GM19023 (cell line): ENCODE measurements around the gene OGDHL.
"Not testable (repeated sequence)": the region's sequence is repeated elsewhere in the genome, so short reads cannot be mapped to it uniquely, and the experiment has no call there.

Experiments used
- ATAC-seq: cut with Tn5 transposase; IDR thresholded peaks from one replicate; pipeline ENCODE4 v1.9.1; 2021; ENCODE audit warnings: mild to moderate bottlenecking, moderate library complexity; ENCODE audit not compliant: unreplicated experiment

OGDHL gene

GRCh38 chr10:49740346-49741107 is 21.6 kb downstream of the OGDHL start:
- ATAC-seq, result no peak

- no peak for ATAC-seq
Observed at GRCh38 chr10:49739426-49739825, 22.7 kb downstream of the OGDHL start.

- no peak for ATAC-seq
Observed at GRCh38 chr10:49738616-49739360, 23.3 kb downstream of the OGDHL start.

GRCh38 chr10:49737474-49738201 is 24.5 kb downstream of the OGDHL start:
- no peak for ATAC-seq

GRCh38 chr10:49736564-49737113 is 25.5 kb downstream of the OGDHL start:
- ATAC-seq, result no peak

- ATAC-seq, result no peak
Observed at GRCh38 chr10:49735848-49736563, 26.1 kb downstream of the OGDHL start.

- ATAC-seq, result no peak
Observed at GRCh38 chr10:49735161-49735560, 27.0 kb downstream of the OGDHL start.

GRCh38 chr10:49734676-49735075 is 27.4 kb downstream of the OGDHL start:
- no peak for ATAC-seq

- ATAC-seq, result no peak
Observed at GRCh38 chr10:49733866-49734265, 28.3 kb downstream of the OGDHL start.

- ATAC-seq, result no peak
Observed at GRCh38 chr10:49726593-49726992, 35.5 kb downstream of the OGDHL start.

- ATAC-seq, result not testable (repeated sequence)
Observed at GRCh38 chr10:49715157-49715556, 47.0 kb downstream of the OGDHL start.

GRCh38 chr10:49713266-49713665 is 48.9 kb downstream of the OGDHL start:
- no peak for ATAC-seq

- ATAC-seq, result no peak
Observed at GRCh38 chr10:49711481-49711880, 50.6 kb downstream of the OGDHL start.

GRCh38 chr10:49710966-49711365 is 51.2 kb downstream of the OGDHL start:
- no peak for ATAC-seq

- no peak for ATAC-seq
Observed at GRCh38 chr10:49709934-49710333, 52.2 kb downstream of the OGDHL start.

- ATAC-seq, result no peak
Observed at GRCh38 chr10:49707585-49707984, 54.5 kb downstream of the OGDHL start.

GRCh38 chr10:49700997-49701396 is 61.1 kb downstream of the OGDHL start:
- ATAC-seq, result no peak

GRCh38 chr10:49700211-49700610 is 61.9 kb downstream of the OGDHL start:
- ATAC-seq, result no peak

GRCh38 chr10:49698679-49699078 is 63.4 kb downstream of the OGDHL start:
- ATAC-seq, result no peak

- ATAC-seq, result no peak
Observed at GRCh38 chr10:49696311-49696710, 65.8 kb downstream of the OGDHL start.

GRCh38 chr10:49694466-49694865 is 67.7 kb downstream of the OGDHL start:
- ATAC-seq, result no peak
